Embryonic facial prominence (tissue), 1 donor: Measurements from ENCODE around the gene ADGRG6.

Source experiments
- DNase-seq: peaks from one replicate; pipeline ENCODE4 v3.0.0-alpha.2; 2016; ENCODE audit errors: extremely low spot score

Gene ADGRG6

GRCh38 chr6:142485256-142485655, 183.4 kb downstream of the ADGRG6 start:
- DNase-seq, result no peak

DNA sequence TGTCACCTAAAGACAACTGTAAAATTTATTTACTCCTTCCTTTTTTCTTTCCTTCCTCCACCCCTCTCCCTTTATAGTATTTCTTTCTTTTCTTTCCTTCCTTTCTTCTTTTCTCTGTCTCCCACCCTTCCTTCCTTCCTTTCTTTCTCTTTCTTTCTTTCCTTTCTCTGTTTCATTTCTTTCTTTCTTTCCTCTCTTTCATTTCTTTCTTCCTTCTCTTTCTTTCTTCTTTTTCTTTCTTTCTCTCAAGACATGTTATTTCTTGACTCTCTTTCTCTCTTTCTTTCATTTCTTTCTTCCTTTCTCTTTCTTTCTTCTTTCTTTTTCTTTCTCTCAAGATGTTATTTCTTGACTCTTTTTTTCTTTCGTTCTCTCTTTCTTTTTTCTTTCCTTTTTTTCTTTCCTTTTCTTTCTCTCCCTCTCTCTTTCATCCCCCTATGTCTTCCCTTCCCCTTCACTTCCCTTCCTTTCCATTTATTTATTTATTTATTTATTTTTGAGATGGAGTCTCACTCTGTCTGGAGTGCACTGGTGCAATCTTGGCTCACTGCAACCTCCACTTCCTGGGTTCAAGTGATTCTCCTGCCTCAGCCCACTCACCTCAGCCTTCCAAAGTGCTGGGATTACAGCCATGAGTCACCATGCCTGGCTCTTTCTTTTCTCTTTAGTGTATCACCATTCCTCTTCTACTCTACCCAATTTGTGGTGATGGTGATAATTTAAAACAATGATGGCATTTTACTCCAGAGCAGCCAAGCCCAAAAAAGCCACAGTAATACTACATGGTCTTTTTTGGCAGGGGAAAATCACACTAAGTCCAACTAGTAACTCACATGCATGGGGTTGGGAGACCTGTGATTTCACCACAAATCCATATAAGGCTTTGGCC, 188.2 kb downstream of the ADGRG6 start:
- DNase-seq, result no peak
